NCI-H2196 treated with DMSO at 0.1 percent for 48 hours (cell line): ENCODE data around the gene GYPE.
"Not testable (repeated sequence)": the region's sequence is repeated elsewhere in the genome, so short reads cannot be mapped to it uniquely, and the experiment has no call there.

Experiments used
- DNase-seq: peaks from one replicate; lab custom pipeline; 2025; ENCODE audit not compliant: unreplicated experiment; lab: John Stamatoyannopoulos, UW

GYPE gene

GRCh38 chr4:143905440-143905839 is at the start of gene GYPE:
GYPE (minus strand) TSS chr4:143905559; CDS start chr4:143905507, 52 bp downstream.
- DNase-seq: not testable (repeated sequence)

GRCh38 chr4:143951458-143951972 is 46.2 kb upstream of the GYPE start:
- DNase-seq: not testable (repeated sequence)

GRCh38 chr4:143950967-143951366 is 45.6 kb upstream of the GYPE start:
- DNase-seq: not testable (repeated sequence)

GRCh38 chr4:143950185-143950584 is 44.8 kb upstream of the GYPE start:
- DNase-seq: not testable (repeated sequence)

GRCh38 chr4:143947493-143947892 is 42.1 kb upstream of the GYPE start:
- DNase-seq: not testable (repeated sequence)

- DNase-seq: not testable (repeated sequence)
These were observed 35.3 kb upstream of the GYPE start for GRCh38 chr4:143940708-143941107.

GRCh38 chr4:143939528-143939927 is 34.2 kb upstream of the GYPE start:
- no peak for DNase-seq

- not testable (repeated sequence) for DNase-seq
These were observed 33.5 kb upstream of the GYPE start for GRCh38 chr4:143938890-143939289.

GRCh38 chr4:143921181-143921580 is 15.8 kb upstream of the GYPE start:
- no peak for DNase-seq

GRCh38 chr4:143916485-143916884 is 11.1 kb upstream of the GYPE start:
- not testable (repeated sequence) for DNase-seq

GRCh38 chr4:143912478-143912877 is 7.1 kb upstream of the GYPE start:
- DNase-seq: not testable (repeated sequence)

- DNase-seq: not testable (repeated sequence)
These were observed 6.4 kb upstream of the GYPE start for GRCh38 chr4:143911528-143912417.

- DNase-seq: not testable (repeated sequence)
These were observed 5.5 kb upstream of the GYPE start for GRCh38 chr4:143910906-143911305.

GRCh38 chr4:143907811-143908210 is 2.5 kb upstream of the GYPE start:
- DNase-seq: not testable (repeated sequence)

- DNase-seq: not testable (repeated sequence)
These were observed 928 bp downstream of the GYPE start for GRCh38 chr4:143904431-143904830.

GRCh38 chr4:143890323-143890722 is 15.0 kb downstream of the GYPE start:
- DNase-seq: not testable (repeated sequence)

- DNase-seq: not testable (repeated sequence)
These were observed 17.2 kb downstream of the GYPE start for GRCh38 chr4:143888189-143888588.

GRCh38 chr4:143884965-143885364 is 20.4 kb downstream of the GYPE start:
- DNase-seq: not testable (repeated sequence)

- no peak for DNase-seq
These were observed 21.8 kb downstream of the GYPE start for GRCh38 chr4:143883529-143883928.

- DNase-seq: no peak
These were observed 22.5 kb downstream of the GYPE start for GRCh38 chr4:143882892-143883291.

GRCh38 chr4:143879561-143879960 is 25.8 kb downstream of the GYPE start:
- DNase-seq: not testable (repeated sequence)

- DNase-seq: not testable (repeated sequence)
These were observed 30.0 kb downstream of the GYPE start for GRCh38 chr4:143875357-143875756.
